ENCODE results near the gene STK17B. TPM values are rescaled to one million over a fixed set of nuclear protein-coding genes. Genes with fewer than 3 reads are reported as not detected.

The STK17B gene
- total and polyA plus RNA-seq, 10 of the 15 experiments (the other 5 are each of a cell fraction or from before 2014, with no cell fraction given): 21.2 to 108 (median 53.7) TPM

DNA sequence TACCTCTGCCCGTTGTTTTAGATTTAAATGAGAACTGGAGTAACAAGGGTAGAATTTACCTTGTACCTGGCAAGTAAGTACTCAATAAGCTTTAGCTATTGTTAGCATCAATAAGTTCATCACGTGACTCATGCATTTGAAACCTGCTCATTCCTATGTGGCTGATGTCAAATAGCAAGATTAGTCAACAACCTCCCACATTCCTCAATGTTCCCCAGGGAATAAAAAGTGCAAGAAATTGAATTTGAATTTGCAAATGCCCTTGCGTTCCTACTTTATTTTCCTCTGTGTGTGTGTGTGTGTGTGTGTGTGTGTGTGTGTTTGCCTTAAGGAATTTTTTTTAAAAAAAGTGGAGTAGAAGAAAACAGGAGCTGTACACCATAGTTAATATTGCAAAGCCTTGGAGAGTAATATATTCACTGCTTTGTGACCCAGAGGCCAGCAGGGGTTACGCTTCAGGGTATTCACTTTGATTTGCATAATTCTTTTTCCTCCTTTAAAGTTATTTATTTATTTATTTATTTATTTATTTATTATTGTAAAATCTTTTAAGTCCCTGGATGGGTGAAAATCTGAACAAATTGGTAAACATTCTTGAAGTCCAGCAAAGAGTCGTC lies 58.9 kb downstream of the STK17B start:
- H4K20me1 ChIP-seq (ENCODE audit: control insufficient read depth, insufficient read depth): no peaks in the 10 kb centered on the region
- H3K27ac ChIP-seq (ENCODE audit: control insufficient read depth, insufficient read depth): no peak overlapping the region
- no peak overlapping the region for H2AFZ ChIP-seq (ENCODE audit: control insufficient read depth, low read depth, low read length)
- no peak for ATAC-seq
- ChIA-PET RAD21 (ENCODE audit: unreplicated experiment) (interaction anchor here (0.7 to 2.4 kb wide), 9 partner anchors 9 to 341 kb away, joined by 3 to 8 read pairs (median 3); no protein-coding TSS in a partner anchor), POLR2A (interaction anchor here (0.5 to 0.6 kb wide), 3 partner anchors 27 to 153 kb away, joined by 3 to 9 read pairs (median 7); no protein-coding TSS in a partner anchor), CTCF (interaction anchor here (0.8 to 2.5 kb wide), 7 partner anchors 12 to 45 kb away, joined by 3 to 11 read pairs (median 3); no protein-coding TSS in a partner anchor), SMC1A (ENCODE audit: uncharacterized antibody, unreplicated experiment) (interaction anchor here (0.8 to 2.1 kb wide), 10 partner anchors 10 to 185 kb away, joined by 3 to 10 read pairs (median 4); no protein-coding TSS in a partner anchor)
- H3K27me3 ChIP-seq (replicated peaks in 1 of 2; ENCODE audit: control insufficient read depth in 2 of 2, insufficient read depth in 2 of 2, low read length in 1 of 2): no peaks in the 10 kb centered on the region
- 0 out of 2 replicates have a peak, but pooled peaks cover 3% of the 10 kb centered on the region for H3K4me1 ChIP-seq (ENCODE audit: control insufficient read depth, insufficient read depth, low read length)
- intact Hi-C loops (cut with micrococcal nuclease; ENCODE audit: unreplicated experiment) (no loop called here), in situ Hi-C loops (cut with MboI) (no loop called here)
- 52% methylated on average over 5 of the region's 5 CpGs for WGBS (ENCODE audit: insufficient coverage, insufficient replicate concordance, low lambda C conversion rate, missing lambda C conversion rate)
- H3K36me3 ChIP-seq (ENCODE audit: control insufficient read depth in 2 of 2, insufficient read depth in 2 of 2, low read length in 1 of 2): no peaks in the 10 kb centered on the region
- no peak overlapping the region for H3K4me3 ChIP-seq
- no peak for FAIRE-seq
- no peak overlapping the region for H3K9ac ChIP-seq (ENCODE audit: control insufficient read depth, insufficient read depth, low read length)
- H3K9me3 ChIP-seq (replicated peaks; ENCODE audit: control insufficient read depth, insufficient read depth, low read length): peaks cover 3% of the 10 kb centered on the region; the same call in 1 of the 3 replicates
- no peak overlapping the region for H3K4me2 ChIP-seq (ENCODE audit: control insufficient read depth, insufficient read depth)
- no peaks in the 10 kb centered on the region for H3K79me2 ChIP-seq (ENCODE audit: control insufficient read depth, insufficient read depth, low read length)
- TF ChIP-seq BHLHE40 (IDR thresholded peaks at IDR 0.05; ENCODE audit: borderline replicate concordance in 1 of 2, low read depth in 2 of 2, low read length in 1 of 2) (peak in 1 of 2 experiments; percentile 52; a peak in 1 of 4 replicates), LARP7 (IDR thresholded peaks at IDR 0.05) (no peak), ZSCAN29 (IDR thresholded peaks at IDR 0.05) (no peak), MYC (IDR thresholded peaks at IDR 0.05; ENCODE audit: insufficient read depth, insufficient read length, insufficient replicate concordance, low read length, severe bottlenecking) (no peak), ZNF384 (IDR thresholded peaks at IDR 0.05; ENCODE audit: borderline replicate concordance, low read depth, low read length) (no peak), ZZZ3 (IDR thresholded peaks at IDR 0.05; ENCODE audit: control insufficient read depth, insufficient read length, low read depth) (no peak), MYB (IDR thresholded peaks at IDR 0.05; ENCODE audit: borderline replicate concordance, low read depth, low read length) (no peak), NR2C1 (IDR thresholded peaks at IDR 0.05) (no peak), IKZF2 (IDR thresholded peaks at IDR 0.05) (no peak; a peak in 1 of 4 replicates), RAD51 (IDR thresholded peaks at IDR 0.05) (peak; percentile 85), MEF2B (IDR thresholded peaks at IDR 0.05; ENCODE audit: partially characterized antibody, poor library complexity, severe bottlenecking) (peak; percentile 18), ZNF274 (IDR thresholded peaks at IDR 0.05; ENCODE audit: insufficient read depth, insufficient read length) (no peak), GABPA (IDR thresholded peaks at IDR 0.05; ENCODE audit: low read depth) (no peak), ZNF24 (IDR thresholded peaks at IDR 0.05) (no peak), NFYB (IDR thresholded peaks at IDR 0.05; ENCODE audit: insufficient read depth, low read depth, low read length) (no peak), MEF2A (IDR thresholded peaks at IDR 0.05; ENCODE audit: insufficient read depth, low read depth, low read length) (no peak), NBN (IDR thresholded peaks at IDR 0.05) (no peak)
- TF ChIP-seq, protein P1, sequence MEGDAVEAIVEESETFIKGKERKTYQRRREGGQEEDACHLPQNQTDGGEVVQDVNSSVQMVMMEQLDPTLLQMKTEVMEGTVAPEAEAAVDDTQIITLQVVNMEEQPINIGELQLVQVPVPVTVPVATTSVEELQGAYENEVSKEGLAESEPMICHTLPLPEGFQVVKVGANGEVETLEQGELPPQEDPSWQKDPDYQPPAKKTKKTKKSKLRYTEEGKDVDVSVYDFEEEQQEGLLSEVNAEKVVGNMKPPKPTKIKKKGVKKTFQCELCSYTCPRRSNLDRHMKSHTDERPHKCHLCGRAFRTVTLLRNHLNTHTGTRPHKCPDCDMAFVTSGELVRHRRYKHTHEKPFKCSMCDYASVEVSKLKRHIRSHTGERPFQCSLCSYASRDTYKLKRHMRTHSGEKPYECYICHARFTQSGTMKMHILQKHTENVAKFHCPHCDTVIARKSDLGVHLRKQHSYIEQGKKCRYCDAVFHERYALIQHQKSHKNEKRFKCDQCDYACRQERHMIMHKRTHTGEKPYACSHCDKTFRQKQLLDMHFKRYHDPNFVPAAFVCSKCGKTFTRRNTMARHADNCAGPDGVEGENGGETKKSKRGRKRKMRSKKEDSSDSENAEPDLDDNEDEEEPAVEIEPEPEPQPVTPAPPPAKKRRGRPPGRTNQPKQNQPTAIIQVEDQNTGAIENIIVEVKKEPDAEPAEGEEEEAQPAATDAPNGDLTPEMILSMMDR (IDR thresholded peaks at IDR 0.05 in 2 of 3, conservative IDR thresholded peaks at IDR 0.05 in 1 of 3; ENCODE audit: control insufficient read depth in 2 of 3, extremely low read depth in 1 of 3, insufficient read depth in 1 of 3, low read depth in 3 of 3, low read length in 3 of 3): no peak
- no peak for DNase-seq (ENCODE audit: low read depth, low spot score)
- no TSS peak for BruUV-seq (replicated peaks)

Data from GM12878 (cell line).